ENCODE measurements around the gene NCSTN. TPM values are rescaled to one million over a fixed set of nuclear protein-coding genes. Genes with fewer than 3 reads are reported as not detected.

Gene NCSTN
- total RNA-seq, 1 experiment from 2014 or later, result 30.9 TPM

DNA sequence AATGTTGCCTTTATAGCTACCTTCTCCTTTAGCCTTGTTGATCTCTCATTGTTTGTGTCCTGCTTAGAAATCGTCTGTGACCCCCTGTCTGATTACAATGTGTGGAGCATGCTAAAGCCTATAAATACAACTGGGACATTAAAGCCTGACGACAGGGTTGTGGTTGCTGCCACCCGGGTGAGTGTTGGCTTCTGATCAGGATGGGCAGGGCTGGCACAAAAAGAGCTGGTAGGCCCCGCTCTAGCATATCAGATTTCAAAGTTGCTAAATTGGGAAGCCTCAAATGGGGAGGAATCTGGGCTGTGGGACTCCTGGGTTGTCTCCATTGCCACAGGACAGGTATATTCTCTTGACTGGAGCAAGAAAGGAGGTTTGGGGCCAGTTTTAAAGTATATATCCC is 8.4 kb downstream of the NCSTN start:
- no peak for DNase-seq (ENCODE audit: low spot score)

DNA sequence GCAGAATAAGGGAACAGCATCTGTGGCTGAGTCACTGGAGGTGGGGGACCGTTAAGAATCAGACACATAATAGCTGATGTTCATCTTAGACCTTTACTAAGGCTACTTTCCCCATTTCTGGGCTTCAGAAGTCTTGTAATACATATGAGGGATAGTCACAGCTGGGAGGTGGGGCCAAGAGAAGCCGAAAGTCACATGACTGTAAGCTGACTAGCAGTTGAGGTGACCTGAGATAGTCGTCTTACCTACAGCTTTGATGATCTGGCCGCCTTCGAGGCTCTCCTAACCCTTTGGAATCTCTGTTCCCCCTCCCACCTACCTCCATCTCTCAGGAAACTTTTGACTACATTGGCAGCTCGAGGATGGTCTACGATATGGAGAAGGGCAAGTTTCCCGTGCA is 9.4 kb downstream of the NCSTN start:
- no peak for DNase-seq (ENCODE audit: low spot score)

DNA sequence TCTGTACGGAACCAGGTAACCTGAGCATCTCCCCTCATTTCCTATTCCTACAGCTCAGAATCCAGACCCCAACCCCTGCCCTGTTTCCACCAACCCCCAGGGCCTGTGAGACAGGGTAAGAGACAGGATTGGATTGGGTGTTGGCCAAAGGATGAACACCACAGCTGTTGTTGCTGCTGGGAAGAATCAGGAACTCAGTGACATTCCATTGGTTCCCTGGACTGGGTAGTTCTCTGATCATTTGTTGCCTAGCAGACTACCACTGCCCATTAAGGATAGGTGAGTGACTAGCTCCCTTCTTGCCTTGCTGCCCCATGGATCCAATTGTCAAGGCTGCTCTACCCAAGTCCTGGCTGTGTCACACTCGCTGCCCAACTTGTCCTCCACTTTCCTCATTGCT is 10.0 kb downstream of the NCSTN start:
- DNase-seq (ENCODE audit: low spot score), result no peak

- peak; percentile 47 for DNase-seq (ENCODE audit: low spot score)
Observed at GRCh38 chr1:160354388-160354985, 11.3 kb downstream of the NCSTN start.

DNA sequence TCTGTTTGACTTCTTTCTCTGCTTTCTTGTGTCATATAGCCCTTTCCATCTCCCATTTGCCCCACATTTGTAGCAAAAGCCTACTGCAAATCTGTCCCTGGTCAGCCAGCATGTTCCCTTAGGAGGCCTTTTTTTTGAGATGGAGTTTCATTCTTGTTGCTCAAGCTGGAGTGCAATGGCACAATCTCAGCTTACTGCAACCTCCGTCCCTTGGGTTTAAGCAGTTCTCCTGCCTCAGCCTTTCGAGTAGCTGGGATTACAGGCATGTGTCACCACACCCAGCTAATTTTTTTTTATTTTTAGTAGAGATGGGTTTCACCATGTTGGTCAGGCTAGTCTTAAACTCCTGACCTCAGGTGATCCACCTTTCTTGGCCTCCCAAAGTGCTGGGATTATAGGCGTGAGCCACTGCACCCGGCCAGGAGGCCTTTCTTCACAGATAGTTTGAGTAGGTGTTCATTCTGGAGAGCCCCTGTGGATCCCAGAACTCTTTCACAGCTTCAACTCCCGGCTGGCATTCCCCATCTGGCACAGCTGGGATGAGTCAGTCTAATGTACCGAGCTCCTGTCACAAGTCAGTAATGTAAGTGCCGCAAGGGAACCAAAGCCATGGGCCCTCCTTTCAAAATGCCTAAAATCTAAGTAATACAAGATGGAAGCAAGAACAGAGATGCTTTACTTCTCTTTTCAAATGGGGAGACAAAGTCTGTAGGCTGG is 14.3 kb downstream of the NCSTN start:
- DNase-seq (ENCODE audit: low spot score), result no peak

DNA sequence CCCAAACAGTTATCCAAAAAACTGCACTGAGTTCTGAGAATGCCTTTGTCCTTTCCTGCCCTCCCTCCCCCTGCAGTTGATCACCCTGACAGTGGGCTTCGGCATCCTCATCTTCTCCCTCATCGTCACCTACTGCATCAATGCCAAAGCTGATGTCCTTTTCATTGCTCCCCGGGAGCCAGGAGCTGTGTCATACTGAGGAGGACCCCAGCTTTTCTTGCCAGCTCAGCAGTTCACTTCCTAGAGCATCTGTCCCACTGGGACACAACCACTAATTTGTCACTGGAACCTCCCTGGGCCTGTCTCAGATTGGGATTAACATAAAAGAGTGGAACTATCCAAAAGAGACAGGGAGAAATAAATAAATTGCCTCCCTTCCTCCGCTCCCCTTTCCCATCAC is 14.9 kb downstream of the NCSTN start:
- no peak for DNase-seq (ENCODE audit: low spot score)

DNA sequence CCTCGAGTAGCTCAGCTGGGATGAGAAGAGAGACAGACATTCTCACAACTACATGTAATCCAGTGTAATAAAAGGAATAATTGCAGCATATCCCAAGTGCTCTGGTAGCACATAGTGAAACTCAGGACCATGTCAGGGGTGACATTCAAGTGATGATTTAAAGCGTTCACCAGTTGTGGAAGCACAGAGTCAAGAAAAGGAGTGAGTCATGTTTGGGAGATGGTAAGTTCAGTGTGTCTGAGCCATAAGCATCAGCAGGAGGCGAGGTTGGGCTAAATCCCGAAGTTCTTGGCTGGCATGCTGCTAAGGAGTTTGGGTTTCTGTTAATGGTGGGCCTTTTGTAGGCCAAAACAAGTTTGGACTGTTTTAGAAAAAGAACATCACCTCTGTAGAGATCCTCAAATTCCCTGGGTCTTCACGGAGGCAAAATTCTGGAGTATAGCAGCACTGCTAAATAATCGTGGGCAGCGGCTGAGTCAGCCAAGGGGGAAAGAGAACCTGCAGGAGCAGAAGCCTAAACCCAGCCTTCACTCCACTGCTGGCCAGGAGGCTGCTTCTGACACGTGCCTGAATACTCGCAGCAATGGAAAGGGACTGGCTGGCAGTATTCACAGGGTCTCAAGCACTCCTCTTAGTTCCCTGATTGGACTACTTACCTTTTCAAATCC is 16.5 kb downstream of the NCSTN start:
- no peak for DNase-seq (ENCODE audit: low spot score)

GRCh38 chr1:160360227-160360695 is 17.1 kb downstream of the NCSTN start:
- DNase-seq (ENCODE audit: low spot score), result no peak

DNA sequence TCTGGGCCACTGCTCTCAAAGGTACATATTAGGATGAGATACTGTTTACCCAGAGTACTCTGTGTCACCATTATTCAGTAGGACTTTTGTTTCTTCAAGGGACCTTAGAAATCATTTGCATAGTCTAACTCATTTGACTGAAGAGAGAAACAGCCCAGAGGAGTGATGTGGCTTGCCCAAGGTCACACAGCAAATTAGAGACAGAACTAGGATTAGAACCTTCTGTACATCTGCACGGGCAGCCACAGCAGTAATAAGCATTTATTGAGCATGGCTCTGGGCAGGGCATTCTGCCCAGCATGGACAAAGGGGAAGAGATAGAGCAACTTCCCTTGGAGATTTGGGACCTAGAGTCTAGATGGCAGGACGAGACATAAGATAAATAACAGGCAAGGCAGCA is 18.0 kb downstream of the NCSTN start:
- no peak for DNase-seq (ENCODE audit: low spot score)

GRCh38 chr1:160361814-160362167 is 18.6 kb downstream of the NCSTN start:
- DNase-seq (ENCODE audit: low spot score), result no peak

DNA sequence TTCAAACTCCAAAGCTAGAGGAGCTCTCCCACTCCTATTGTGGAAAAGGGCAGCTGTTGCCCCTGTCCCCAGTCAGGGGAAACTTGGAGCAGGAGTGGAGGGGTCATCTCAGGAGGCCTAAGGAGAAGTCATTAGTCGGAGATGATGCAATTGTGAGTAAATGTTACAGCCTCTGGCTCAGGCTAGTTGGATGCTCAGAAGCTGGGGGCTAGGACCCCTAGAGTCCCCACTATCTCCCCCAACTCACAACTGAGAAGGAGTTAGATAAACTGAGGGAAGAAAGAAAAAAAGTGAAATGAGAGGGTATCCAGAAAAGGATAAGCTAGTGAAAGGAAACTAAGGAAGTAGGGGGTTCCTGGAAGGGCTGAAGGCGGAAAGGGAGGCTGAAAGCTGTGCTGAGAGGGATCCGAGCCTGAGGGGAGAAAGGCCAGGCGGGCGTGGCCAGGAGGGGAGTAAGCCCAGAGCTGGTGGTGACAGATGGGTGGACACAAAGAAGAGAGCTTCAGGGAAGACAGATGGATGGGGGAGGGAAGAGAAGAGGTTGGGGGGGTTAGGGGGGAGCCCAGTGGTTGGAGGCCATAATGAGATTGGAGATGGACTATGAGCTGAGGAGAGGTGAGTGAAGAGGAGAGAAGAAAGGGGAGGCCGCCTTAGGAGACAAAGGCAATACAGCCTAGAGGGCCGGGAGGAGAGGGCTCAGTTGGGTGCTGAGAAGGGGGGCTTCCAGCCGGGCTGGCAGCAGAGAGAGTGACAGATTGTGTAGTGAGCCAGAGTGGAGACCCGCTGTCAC is 19.2 kb downstream of the NCSTN start:
- no peak for DNase-seq (ENCODE audit: low spot score)

GRCh38 chr1:160363010-160363409 is 19.8 kb downstream of the NCSTN start:
- DNase-seq (ENCODE audit: low spot score), result no peak

GRCh38 chr1:160363951-160364735 is 21.0 kb downstream of the NCSTN start:
- DNase-seq (ENCODE audit: low spot score), result no peak

- no peak for DNase-seq (ENCODE audit: low spot score)
Observed at GRCh38 chr1:160365325-160365724, 22.1 kb downstream of the NCSTN start.

DNA sequence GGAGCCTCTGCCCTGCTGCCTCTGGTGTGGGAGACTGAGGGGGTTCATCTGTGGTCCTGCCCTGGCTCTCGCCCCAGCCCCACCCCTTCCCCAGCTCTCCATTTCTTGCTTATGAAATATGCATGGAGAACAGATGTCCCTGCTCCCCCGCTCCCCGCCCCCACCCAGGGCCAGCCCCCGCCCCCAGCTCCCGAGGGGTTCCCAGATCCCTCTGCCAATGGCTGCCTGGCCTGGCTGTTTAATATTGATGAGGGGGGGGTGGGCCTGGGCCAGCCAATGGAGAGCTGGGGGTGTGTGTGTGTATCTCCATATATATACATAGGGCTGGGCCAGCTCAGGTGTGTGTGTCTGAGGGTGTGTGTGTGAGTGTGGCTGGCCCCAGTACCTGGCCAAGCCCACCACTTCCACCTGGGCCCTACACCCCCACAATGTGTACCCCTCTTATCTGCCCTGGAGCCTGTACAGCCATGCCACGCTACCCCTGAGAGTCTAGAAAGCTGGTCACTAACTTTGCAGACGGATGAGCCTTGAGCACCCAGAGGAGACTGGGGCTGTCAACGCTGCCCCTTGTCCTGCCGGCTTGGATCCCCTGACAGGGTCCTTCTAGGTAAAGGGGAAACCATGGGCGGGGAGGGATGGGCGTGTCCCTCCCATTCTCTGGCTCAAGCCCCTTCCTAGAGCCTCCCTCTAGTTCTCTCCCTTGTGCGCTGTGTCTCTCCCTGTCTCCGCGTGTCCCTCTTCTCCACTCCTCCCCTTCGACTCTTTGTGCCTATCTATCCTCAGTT is 23.7 kb downstream of the NCSTN start, which contains the start of gene NHLH1:
Gene NHLH1, plus strand, starts transcription at position 341 of the 785 bp plus-strand sequence. CDS start 3,661 bp downstream, outside the sequence.
- no peak for DNase-seq (ENCODE audit: low spot score)

- no peak for DNase-seq (ENCODE audit: low spot score)
Observed at GRCh38 chr1:160367516-160367900, 24.3 kb downstream of the NCSTN start.

DNA sequence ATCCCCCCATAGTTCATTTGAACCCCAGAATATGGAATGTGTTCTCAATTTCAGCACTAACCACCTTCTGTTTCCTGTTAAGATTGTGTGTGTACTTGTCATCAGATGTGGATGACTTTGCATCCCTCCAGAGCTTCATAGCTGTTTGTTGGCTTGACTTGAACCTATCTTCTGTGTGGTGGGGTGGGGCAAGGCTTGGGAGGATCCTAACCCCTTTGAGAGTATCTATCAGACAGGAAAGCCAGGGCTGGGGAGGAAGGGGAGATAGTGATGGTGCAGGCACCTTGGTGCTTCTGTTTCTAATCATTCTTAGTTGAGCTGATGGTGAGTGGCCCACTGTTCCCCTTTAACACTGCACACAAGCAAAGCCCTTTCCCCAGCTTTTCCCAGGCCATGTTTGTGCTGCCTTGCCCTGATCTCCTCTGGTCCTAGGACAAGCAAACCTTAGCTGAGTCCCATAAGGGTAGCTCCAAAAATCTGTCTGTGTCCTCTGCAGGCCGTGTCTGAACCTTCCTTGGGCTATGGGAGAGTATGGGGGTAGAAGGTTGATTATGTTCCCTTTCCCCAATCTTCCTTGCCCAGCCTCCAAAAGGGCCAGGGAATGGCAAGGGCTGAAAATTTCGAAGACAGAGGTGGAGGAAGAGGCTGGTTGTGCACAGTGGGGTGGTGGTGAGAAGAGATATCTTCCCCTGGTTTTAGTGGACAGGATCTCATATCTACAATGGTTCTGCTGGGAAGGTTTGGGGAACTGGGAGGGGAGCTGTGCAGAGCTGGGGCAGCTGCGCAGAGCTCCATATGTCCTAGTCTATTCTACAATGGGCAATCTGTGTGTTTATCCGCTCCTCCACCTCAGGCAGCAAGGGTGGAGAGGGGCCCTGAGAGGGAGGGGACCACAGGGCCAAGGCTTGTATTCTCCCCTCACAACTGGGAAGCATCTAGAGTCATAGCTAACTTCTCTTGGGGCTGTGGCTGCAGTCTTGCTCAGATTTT is 25.0 kb downstream of the NCSTN start:
- no peak for DNase-seq (ENCODE audit: low spot score)

GRCh38 chr1:160369087-160369486 is 25.9 kb downstream of the NCSTN start:
- DNase-seq (ENCODE audit: low spot score), result no peak
